Activated gamma-delta T cell treated with anti-CD3 and anti-CD28 coated beads, Interleukin-2, amount 50 U/mL, for 16 hours (primary cell): ENCODE results near the gene USP48.

Source experiments
- DNase-seq: peaks from one replicate; pipeline ENCODE4 v3.0.0-alpha.2; 2020; ENCODE audit warnings: low read depth

Gene USP48

DNA sequence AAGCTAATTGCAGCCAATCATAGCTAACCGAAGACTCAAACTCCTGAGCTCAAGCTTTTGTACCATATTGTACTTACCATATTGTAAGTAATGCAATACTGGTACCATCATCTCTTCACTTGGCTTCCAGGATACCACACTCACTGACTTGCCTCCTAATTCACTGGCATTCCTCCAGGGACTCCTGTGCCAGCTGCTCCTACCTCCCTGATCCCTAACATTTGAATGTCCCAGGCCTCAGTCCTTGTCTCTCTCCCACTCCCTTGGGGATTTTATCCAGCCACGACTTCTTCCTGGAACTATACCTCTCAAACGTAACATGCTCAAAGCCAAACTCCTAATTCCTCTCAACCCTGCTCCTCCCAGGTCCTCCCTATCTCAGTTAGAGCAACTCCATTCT is 33.8 kb downstream of the USP48 start:
- DNase-seq: no peak

DNA sequence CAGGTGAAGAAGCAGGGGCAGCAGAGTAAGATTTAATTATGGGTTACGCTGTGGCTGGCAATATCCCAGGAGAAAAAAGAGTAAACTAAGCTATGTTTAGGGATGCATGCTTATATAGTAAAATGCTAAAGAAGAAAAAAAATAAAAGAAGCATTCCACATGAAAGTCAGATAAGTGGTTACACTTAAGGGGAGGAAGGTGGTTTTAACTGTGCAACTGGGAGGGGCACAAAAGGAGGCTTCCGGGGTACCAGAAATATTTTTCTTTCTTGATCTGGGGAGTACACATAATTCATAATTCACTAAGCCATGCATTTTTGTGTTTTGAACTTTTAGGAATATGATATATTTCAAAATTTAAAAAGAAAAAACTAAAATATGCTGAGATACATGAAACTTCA is 39.5 kb downstream of the USP48 start:
- no peak for DNase-seq

GRCh38 chr1:21742578-21742977 is 40.4 kb downstream of the USP48 start:
- no peak for DNase-seq

DNA sequence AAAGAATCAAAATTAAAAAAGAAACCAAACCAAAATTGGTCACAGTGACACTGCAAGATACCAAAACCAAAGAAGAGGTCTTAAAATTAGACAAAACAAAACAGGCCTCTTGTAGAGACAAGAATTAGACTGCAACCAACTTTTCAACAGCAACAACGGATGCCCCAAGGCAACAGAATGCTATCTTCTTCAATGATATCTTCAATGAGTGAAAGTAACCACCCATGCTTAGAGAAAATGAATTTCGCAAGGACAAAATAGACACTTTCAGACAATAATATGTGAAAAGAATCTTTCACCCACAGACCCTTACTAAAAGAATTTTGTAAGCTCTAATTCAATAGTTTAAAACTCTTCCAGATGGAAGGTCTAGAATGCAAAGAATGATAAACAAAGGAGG is 41.7 kb downstream of the USP48 start:
- no peak for DNase-seq

DNA sequence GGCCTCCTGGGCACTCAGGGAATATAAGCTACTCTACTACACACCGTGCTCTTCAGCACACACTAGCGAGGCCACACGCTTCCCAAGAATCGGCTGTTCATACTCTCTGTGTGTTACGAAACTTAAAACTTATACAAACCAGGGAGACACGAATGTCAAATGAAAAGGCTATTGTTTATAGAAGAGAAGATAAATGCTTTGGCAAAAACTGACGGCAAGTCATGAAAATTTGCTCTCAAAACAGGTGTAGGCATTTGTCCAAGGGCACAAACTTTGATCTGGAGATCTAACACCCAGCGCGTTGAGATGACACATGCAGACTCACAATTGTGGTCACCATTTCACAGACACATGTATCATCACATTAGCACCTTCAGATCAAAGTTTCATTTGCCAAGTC is 46.1 kb downstream of the USP48 start:
- no peak for DNase-seq

GRCh38 chr1:21736011-21736410 is 46.9 kb downstream of the USP48 start:
- no peak for DNase-seq

- DNase-seq: no peak
Observed at GRCh38 chr1:21734526-21734925, 48.4 kb downstream of the USP48 start.

GRCh38 chr1:21732664-21733063 is 50.3 kb downstream of the USP48 start:
- no peak for DNase-seq

- DNase-seq: no peak
Observed at GRCh38 chr1:21725748-21726392, 57.1 kb downstream of the USP48 start.

GRCh38 chr1:21724570-21724969 is 58.4 kb downstream of the USP48 start:
- no peak for DNase-seq

DNA sequence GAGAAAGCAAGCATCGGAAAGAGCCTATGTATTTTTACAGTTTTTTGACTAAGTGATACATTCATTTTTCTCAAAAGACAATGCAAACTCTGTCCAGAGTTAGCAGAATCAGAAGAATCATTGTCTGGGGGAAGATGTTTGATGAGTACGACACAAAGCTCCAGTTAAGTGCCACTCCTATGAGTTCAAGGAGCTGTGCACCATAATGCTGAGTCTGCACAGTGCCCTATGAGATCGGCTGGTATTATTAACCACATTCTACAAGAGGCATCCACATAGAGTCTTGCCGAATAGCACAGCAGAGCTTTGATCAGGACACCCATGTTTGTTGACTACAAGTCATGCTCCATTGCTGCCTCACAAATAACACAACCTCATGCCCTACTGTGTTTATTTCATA is 58.9 kb downstream of the USP48 start:
- no peak for DNase-seq

- DNase-seq: no peak
Observed at GRCh38 chr1:21721295-21721985, 61.5 kb downstream of the USP48 start.

GRCh38 chr1:21716169-21716568 is 66.8 kb downstream of the USP48 start:
- DNase-seq: no peak

DNA sequence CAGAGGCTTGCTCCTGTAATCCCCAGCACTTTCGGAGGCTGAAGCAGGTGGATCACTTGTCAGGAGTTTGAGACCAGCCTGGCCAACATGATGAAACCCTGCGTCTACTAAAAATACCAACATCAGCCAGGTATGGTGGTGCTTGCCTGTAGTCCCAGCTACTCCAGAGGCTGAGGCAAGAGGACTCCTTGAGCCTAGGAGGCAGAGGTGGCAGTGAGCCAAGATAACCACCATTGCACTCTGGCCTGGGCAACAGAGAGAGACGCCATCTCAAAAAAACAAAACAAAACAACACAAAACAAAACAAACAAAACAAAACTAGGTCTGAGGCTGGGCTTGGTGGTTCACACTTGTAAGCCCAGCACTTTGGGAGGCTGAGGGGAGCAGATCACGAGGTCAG is 75.1 kb downstream of the USP48 start:
- DNase-seq: no peak

GRCh38 chr1:21707086-21707840 is 75.7 kb downstream of the USP48 start:
- no peak for DNase-seq

- no peak for DNase-seq
Observed at GRCh38 chr1:21706151-21706835, 76.7 kb downstream of the USP48 start.

DNA sequence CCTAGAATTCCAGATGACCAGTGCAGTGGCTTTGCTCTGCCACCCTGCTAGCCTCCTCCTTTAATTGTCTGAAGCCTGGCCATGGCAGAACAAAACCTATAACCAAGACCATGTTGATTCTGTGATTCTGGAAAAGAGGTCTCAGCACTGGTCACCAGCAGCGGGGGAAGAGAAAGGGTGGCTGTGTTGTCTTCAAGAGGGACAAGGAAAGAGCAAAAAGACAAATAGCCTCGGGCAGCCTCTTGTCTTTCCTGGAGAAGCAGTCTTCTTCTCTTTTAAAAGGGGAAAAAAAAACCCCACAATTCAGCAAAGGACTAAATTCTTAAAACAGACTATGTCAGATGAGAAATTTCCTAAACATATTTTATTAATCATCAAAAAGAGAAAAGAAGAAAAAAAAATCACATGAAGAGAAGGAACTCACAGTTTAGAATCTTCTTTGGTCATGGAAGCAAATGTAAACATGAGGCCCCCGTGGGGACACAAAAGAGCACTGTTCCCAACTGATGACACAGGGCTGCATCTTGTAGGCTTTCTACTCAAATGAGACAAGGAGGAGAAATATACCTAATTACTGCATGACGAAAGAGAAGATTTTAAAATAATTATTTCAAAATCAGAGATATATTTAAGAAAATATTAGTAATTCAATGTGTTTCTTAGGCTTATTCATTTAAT is 77.5 kb downstream of the USP48 start:
- DNase-seq: no peak

DNA sequence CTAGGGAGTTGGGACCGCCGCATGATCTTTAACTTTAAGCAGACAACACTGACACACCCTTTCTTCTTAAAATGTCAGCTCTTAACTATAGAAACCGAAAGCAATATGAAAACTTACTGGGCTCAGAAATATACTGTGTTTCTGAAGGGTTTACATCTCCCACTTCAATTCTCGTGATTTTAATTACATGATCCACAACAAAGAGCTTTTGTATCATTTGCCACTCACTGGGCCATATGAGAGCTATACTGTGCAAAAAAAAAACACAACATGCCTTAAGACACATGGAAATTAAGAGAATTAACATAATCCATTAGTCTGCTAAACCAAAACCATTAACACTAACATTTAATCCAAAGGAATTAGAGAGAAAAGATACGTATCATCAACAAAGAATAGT is 78.8 kb downstream of the USP48 start:
- no peak for DNase-seq

DNA sequence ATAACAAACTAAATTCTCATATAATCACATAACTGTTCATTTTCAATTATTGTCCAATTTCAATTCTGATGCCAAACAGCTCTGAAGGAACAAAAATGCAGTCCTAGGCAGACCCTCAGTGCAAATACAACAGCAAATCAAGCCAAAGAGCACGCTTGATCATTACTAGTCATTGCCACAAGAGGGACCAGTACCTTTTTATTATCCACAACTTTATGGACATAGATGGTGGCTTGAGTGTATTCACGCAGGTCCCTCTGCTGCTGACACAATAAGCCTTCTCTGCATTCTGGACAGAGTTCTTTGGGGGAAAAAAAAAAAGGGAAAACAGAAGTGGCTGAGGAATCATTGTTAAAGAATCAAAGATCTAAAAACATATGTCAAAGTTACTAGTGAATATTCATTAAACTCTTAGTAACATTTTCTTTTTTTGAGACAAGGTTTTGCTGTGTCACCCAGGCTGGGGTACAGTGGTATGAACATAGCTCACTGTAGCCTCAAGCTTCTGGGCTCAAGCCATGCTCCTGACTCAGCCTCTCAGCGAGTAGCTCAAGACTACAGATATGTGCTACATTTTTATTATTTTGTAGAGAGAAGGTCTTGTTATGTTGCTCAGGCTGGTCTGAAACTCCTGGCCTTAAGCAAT is 79.5 kb downstream of the USP48 start:
- no peak for DNase-seq

DNA sequence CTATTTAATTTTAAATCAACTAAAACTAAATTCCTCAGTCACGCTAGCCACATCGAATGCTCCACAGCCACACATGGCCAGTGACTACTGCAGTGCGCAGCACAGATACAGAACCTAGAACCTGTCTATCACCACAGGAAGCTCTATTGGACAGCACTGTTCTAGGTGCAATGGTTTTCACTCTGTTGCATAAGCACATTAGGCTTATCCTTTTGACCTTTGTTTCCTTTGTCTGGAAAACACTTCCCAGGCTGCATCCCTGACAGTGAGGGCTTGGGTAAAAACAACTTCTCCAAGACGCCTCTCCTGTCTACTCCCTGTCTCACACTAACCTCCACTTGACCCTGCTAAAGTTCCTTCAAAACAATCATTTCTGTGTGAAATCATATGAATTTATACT is 80.2 kb downstream of the USP48 start:
- DNase-seq: no peak

DNA sequence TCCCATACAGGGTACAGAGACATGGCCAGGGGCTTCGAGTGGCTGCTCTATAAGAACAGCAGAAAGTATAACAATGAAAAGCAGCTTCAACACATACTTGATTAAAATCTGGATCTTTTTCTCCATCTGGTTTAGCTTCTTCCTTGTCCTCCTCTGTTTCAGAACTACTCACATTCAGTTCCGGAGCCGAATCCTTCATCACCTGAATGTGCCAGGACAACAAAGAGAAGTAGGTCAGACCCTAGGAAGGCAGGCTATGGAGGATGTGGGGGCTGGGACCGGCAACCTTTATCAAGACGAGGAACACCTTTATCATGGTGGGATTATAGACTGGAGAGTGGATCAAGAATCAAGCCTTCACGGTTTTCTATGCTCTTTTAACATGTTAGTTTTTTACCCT is 81.5 kb downstream of the USP48 start:
- DNase-seq: no peak

DNA sequence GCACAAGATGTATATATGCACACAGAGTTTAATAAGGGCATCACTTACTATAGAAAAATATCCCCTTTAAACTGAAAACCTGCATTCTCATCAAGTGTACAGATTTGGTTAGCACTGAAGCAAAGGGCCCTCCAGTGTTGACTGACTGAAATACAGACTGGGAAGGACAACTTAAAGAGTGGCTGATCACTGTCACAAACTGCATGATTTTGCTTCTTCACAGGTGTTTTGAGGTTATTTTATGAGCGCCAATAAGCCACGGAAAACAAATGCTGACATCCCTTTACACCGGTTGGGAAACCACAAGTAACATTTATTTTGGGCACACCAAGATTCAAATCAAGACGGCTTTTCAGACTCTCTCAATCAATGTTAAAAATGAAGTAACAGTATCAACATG is 82.9 kb downstream of the USP48 start:
- DNase-seq: no peak
